GM10847 (cell line): Measurements from ENCODE around the gene PCSK5.

Experiments used
- POLR2A ChIP-seq: IDR thresholded peaks from 2 replicates; pipeline ENCODE4 v1.6.1; 2011; ENCODE audit not compliant: insufficient read length; ENCODE audit errors: extremely low read depth

The PCSK5 gene

DNA sequence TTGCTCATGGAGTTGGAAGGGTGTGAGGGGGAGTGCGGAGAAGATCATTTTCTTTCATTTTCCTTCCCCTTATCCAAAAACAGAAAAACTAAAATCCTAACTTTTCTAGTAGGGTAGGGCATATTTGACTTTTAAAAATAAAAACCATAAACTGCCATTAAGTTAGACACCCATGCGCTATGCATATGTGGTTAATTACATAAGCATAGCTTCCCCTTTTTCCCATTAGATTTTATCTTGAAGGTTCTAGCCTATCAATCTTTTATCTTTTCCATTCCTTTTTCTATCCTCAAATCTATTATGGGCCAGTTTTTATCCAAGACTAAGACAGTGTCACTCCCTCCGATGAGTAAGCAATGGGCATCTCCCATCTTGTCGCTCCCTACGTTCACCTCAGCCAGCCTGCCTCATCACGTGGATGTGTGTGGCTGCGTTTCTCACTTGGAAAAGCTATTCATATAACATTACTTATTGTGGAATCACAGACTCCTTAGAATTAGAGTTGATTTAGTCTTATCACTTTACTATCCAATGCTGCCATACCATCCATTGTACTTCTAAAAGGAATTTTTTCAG lies 49.2 kb downstream of the PCSK5 start:
- TF ChIP-seq POLR2A: no peak

DNA sequence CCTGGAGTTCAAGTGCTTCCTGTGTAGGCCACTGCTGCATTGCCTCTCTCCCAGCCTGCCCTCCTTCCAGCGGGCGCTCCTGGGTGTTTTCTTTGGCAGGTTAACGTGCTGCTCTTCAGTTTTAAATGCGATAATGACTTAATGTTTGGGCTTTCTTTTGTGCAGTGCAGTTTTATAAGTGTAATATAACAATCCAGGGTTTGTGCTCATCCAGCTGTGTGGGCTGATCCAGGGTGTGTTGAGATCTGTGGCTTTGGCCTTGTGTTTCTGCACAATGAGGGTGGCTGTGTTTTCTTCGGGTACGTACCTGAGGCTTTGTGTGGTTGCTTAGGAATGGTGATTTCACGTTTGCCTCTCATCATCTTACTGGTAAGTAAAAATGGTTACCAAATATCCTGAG lies 50.6 kb downstream of the PCSK5 start:
- TF ChIP-seq POLR2A: no peak

GRCh38 chr9:75941577-75942311 lies 51.3 kb downstream of the PCSK5 start:
- no peak for TF ChIP-seq POLR2A

DNA sequence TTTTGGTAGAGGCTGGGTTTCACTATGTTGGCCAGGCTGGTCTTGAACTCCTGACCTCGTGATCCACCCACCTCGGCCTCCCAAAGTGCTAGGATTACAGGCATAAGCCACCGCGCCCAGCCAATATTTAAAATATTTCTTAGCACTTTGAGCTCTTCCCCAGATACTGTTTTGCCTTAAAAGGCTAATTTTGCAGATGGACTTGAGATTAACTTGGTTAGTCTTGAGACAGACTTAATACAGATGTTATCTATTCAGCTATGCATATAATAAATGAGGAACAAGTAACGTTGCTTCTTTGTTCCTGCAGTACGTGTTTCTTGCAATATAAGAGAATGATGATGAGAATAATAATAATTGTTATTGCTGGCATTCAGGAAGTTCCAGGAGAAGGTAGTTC lies 56.3 kb downstream of the PCSK5 start:
- TF ChIP-seq POLR2A: no peak

DNA sequence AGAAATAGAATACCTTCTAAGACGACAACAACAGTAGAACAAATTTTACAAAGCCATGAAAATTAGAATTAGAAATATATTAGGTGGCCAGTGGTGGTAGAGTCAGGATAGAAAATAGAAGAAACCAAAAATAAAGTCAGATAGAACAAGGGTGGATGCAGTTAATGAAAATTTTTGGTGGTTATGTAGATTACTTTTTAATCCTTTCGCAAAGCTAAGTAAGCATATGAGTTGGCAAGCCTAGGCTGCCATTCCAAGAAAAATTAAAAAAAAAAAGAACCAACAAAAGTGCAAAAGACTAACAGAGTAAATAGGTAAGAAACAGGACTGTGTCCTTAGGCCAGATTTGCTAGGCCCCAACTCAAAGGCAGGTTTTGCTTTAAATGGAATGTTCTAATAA lies 56.8 kb downstream of the PCSK5 start:
- TF ChIP-seq POLR2A: no peak

DNA sequence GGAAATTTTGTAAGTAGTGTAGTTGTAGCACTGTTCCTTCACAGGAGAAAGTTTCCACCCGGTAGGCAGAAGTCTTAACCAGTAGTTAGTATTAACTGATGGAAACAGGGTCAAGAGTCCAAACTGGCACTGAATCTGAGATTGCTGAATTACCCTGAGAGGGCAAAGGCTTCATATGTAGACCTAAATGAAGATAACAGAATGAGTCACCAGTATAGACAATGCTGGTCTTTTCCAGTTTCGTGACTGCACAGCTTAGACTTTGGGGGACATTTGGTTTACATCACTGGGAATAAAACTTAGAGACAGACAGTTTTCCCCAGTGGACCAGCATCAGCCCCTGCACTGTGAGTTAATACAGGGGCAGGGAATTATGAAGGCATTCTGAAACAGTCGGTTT lies 60.5 kb downstream of the PCSK5 start:
- no peak for TF ChIP-seq POLR2A

GRCh38 chr9:75953218-75953617 lies 62.7 kb downstream of the PCSK5 start:
- no peak for TF ChIP-seq POLR2A

DNA sequence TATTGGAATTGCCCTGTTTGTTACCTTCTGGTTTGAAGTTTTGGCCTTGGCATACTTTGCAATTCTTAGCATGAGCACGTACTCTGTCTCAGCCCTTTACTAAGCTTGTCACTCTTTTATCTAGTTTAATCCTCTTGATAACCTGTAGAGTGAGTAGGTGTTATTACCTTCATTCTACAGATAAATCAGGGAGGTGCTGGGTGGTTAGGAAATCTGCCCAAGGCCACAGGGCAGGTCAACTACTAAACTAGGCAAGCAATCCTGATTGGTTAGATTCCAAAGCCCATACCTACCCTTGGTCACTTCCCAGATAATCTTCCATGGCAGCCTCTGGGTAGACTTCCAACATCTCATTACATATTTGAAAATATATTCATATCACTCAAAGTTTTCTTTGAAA lies 65.7 kb downstream of the PCSK5 start:
- no peak for TF ChIP-seq POLR2A

DNA sequence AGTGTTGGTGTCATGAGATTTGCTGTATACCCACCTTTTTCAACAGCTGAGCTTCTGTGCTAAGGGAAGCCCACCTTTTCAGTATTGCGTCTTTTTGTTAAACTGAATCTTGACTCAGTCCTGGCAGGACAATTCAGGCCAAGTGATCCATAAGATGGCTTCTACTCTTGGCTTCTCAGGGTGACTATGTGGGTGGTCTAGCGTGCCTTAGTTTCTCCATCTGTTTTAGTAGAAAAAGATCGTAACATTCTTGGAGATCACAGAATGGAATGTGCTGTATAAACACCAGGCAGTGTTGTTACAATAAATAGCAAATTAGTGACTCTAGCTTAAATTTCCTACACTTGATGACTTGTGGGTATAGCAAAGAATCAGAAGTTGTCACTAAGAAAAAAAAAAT lies 66.6 kb downstream of the PCSK5 start:
- TF ChIP-seq POLR2A: no peak

- no peak for TF ChIP-seq POLR2A
Measured at GRCh38 chr9:75958226-75958625, 67.8 kb downstream of the PCSK5 start.

DNA sequence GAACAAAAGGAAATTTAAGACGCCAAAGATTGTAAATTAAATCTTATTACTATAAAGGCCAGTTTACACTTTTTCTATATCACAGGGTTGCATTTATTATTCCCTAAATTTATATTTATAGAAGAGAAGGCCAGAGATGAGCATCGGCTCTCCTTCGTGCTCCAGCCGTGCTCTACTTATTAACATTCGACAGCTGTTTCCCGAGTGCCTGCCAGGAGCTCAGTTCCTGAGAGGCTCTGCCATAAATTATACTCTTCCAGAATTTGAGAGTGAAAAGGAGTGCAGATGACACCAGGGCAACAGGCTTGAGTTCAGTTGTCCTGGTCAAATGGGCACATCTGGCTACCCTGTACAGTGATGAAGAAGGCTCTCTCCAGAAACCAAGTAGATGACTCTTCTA lies 70.1 kb downstream of the PCSK5 start:
- TF ChIP-seq POLR2A: no peak

GRCh38 chr9:75962013-75962661 lies 71.7 kb downstream of the PCSK5 start:
- no peak for TF ChIP-seq POLR2A

DNA sequence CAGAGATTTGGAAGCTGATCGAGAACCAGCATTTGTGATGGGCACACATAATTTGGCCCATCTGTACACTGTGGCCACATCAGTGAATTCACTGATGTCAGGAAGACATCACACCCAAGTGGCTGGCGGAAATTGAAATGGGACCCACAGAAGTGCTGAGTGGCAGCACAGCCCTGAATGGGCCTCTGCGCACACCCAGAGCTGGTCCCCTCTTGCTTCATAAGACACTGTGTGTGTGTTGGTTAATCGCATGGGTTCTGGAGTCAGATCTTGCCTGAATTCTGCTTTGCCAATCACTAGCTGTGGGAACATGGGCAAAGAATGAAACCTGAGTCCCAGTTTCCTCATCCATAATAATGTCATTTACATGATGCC lies 72.2 kb downstream of the PCSK5 start:
- TF ChIP-seq POLR2A: no peak

DNA sequence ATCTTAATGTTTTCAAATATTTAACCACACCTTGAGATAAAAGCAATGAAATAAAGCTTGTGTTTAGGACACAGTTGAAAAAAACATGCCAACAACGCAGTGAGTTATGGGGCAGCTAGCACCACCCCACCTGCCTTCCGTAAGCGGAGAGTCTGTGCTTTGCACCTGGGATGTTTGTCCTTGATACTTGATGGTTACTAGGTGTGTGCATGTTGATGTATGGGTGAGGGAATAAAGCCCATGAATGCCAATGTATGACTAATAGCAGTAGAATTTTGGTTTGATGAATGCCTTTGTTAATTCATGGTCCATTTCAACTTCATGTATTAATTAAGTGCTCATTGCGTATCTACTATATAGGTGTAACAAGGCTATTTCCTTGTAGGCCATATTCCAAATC lies 74.0 kb downstream of the PCSK5 start:
- no peak for TF ChIP-seq POLR2A

- TF ChIP-seq POLR2A: no peak
Measured at GRCh38 chr9:75965231-75965630, 74.8 kb downstream of the PCSK5 start.

DNA sequence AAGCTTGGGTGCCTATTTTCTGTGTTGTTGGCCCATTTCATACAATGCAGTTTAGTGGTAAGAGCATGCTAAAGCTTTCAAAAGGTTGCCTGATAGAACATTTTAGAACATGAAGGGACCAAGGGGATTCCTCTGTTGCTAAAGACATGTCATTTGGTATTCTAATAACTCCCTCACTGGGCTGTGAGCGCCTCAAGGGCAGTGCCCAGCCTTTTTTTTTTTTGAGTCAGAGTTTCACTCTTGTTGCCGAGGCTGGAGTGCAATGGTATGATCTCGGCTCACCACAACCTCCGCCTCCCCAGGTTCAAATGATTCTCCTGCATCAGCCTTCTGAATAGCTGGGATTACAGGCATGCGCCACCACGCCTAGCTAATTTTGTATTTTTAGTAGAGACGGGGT lies 77.1 kb downstream of the PCSK5 start:
- TF ChIP-seq POLR2A: no peak
